ENCODE results near the gene IL1F10. TPM values are rescaled to one million over a fixed set of nuclear protein-coding genes. Genes with fewer than 3 reads are reported as not detected.
A peak's percentile ranks its signal among the peaks of the same experiment; 100 is the strongest.

Gene IL1F10
- total RNA-seq, 3 donors from 2014 or later: not detected

DNA sequence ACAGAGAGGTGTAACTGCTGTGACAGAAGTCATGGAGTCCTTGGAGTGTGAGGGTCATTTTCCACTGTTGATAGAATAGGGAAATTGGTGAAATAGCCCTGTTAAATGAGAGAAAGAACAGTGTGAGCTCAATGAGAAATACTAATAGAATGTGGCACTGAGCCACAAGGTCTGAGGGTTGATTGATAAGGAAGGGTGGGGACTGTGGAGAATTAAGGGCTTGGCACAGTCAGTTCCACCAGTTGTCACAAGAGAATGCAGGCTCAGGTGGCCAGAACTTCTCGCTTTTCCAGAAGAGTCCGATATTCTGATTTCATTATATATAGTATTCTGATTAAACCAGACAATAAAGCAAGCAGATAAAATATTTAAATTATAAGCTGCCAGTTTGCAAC is 50.5 kb downstream of the IL1F10 start:
- Histone ChIP-seq H3K9me3 (no peaks in the 10 kb centered on the region), H3K36me3 (ENCODE audit: low read depth) (no peaks in the 10 kb centered on the region), H3K4me3 (no peak overlapping the region), H3K4me1 (ENCODE audit: low read depth) (peaks cover 12% of the 10 kb centered on the region)
- ATAC-seq (peak; percentile 78), DNase-seq (no peak)
- intact Hi-C loops (cut with DNase I, micrococcal nuclease): no loop called here
- TF ChIP-seq, protein P1, sequence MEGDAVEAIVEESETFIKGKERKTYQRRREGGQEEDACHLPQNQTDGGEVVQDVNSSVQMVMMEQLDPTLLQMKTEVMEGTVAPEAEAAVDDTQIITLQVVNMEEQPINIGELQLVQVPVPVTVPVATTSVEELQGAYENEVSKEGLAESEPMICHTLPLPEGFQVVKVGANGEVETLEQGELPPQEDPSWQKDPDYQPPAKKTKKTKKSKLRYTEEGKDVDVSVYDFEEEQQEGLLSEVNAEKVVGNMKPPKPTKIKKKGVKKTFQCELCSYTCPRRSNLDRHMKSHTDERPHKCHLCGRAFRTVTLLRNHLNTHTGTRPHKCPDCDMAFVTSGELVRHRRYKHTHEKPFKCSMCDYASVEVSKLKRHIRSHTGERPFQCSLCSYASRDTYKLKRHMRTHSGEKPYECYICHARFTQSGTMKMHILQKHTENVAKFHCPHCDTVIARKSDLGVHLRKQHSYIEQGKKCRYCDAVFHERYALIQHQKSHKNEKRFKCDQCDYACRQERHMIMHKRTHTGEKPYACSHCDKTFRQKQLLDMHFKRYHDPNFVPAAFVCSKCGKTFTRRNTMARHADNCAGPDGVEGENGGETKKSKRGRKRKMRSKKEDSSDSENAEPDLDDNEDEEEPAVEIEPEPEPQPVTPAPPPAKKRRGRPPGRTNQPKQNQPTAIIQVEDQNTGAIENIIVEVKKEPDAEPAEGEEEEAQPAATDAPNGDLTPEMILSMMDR (IDR thresholded peaks at IDR 0.05): no peak

GRCh38 chr2:113119111-113119510 is 51.3 kb downstream of the IL1F10 start:
- intact Hi-C loops (cut with DNase I, micrococcal nuclease): no loop called here
- TF ChIP-seq, protein P1 (IDR thresholded peaks at IDR 0.05): no peak
- Histone ChIP-seq H3K9me3 (no peaks in the 10 kb centered on the region), H3K4me3 (no peak overlapping the region), H3K4me1 (ENCODE audit: low read depth) (peaks cover 12% of the 10 kb centered on the region), H3K36me3 (ENCODE audit: low read depth) (no peaks in the 10 kb centered on the region)
- DNase-seq: no peak
- ATAC-seq: no peak

- intact Hi-C loops (cut with DNase I, micrococcal nuclease): no loop called here
Observed at GRCh38 chr2:113120861-113121260, 53.1 kb downstream of the IL1F10 start.

DNA sequence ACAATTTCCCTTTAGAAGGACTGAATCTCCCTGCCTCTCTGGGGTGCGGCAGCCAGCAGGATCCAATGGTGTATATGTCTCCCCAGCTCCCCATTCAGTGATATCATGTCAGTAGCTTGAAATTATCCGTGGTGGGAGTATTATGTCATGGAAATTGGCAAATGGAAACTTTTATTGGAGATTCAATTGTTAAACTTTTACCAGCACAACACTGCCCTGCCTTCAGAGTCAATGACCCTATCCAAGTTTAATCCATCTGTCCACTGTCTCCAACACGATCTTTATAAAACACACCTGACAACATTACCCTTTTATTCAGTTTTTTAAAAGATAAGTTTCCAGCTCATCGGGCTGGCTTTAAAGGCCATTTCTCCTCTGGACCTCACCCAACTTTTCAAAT is 54.6 kb downstream of the IL1F10 start:
- no peaks in the 10 kb centered on the region for H3K9me3 ChIP-seq
- intact Hi-C loops (cut with DNase I, micrococcal nuclease): no loop called here
- H3K4me1 ChIP-seq (ENCODE audit: low read depth): peaks cover 12% of the 10 kb centered on the region
- TF ChIP-seq, protein P1 (IDR thresholded peaks at IDR 0.05): no peak
- DNase-seq (no peak), ATAC-seq (no peak)
- no peak overlapping the region for H3K4me3 ChIP-seq
- H3K36me3 ChIP-seq (ENCODE audit: low read depth): no peaks in the 10 kb centered on the region

More at GRCh38 chr2:113120861-113121260, 53.1 kb downstream of the IL1F10 start:
- H3K36me3 ChIP-seq (ENCODE audit: low read depth): no peaks in the 10 kb centered on the region
- TF ChIP-seq, protein P1 (IDR thresholded peaks at IDR 0.05): no peak
- no peaks in the 10 kb centered on the region for H3K9me3 ChIP-seq
- H3K4me1 ChIP-seq (ENCODE audit: low read depth): peaks cover 12% of the 10 kb centered on the region
- no peak overlapping the region for H3K4me3 ChIP-seq
- ATAC-seq (no peak), DNase-seq (no peak)

GRCh38 chr2:113123726-113124125 is 56.0 kb downstream of the IL1F10 start:
- no peaks in the 10 kb centered on the region for H3K36me3 ChIP-seq (ENCODE audit: low read depth)
- intact Hi-C loops (cut with DNase I, micrococcal nuclease): no loop called here
- H3K4me1 ChIP-seq (ENCODE audit: low read depth): peaks cover under 1% of the 10 kb centered on the region
- no peak for DNase-seq
- no peaks in the 10 kb centered on the region for H3K9me3 ChIP-seq
- TF ChIP-seq, protein P1 (IDR thresholded peaks at IDR 0.05): no peak
- no peak overlapping the region for H3K4me3 ChIP-seq
- ATAC-seq: no peak

All from mucosa of descending colon (tissue), 3 donors.